Ishikawa (cell line): ENCODE results near the gene LOXHD1.

Source experiments
- CEBPB ChIP-seq: IDR thresholded peaks from 2 replicates; pipeline ENCODE4 v1.6.1; 2012
- CREB1 ChIP-seq: IDR thresholded peaks from 2 replicates; pipeline ENCODE4 v1.6.1; 2012; ENCODE audit warnings: low read depth
- EGR1 ChIP-seq: IDR thresholded peaks from 2 replicates; pipeline ENCODE4 v1.6.1; 2012
- EP300 ChIP-seq: IDR thresholded peaks from 2 replicates; pipeline ENCODE4 v1.6.1; 2012; ENCODE audit warnings: borderline replicate concordance
- FOXM1 ChIP-seq: IDR thresholded peaks from 2 replicates; pipeline ENCODE4 v1.6.1; 2012; ENCODE audit warnings: low read depth, borderline replicate concordance
- MAX ChIP-seq: IDR thresholded peaks from 2 replicates; pipeline ENCODE4 v1.6.1; 2012
- NFIC ChIP-seq: IDR thresholded peaks from 2 replicates; pipeline ENCODE4 v1.6.1; 2012
- RAD21 ChIP-seq: IDR thresholded peaks from 2 replicates; pipeline ENCODE4 v1.6.1; 2012; ENCODE audit warnings: low read depth
- REST ChIP-seq: IDR thresholded peaks from 2 replicates; pipeline ENCODE4 v1.6.1; 2012; ENCODE audit warnings: low read depth, mild to moderate bottlenecking
- TAF1 ChIP-seq: IDR thresholded peaks from 2 replicates; pipeline ENCODE4 v1.6.1; 2012; ENCODE audit warnings: low read depth, mild to moderate bottlenecking
- TCF12 ChIP-seq: IDR thresholded peaks from 2 replicates; pipeline ENCODE4 v1.6.1; 2012; ENCODE audit warnings: low read depth
- TEAD4 ChIP-seq: IDR thresholded peaks from 2 replicates; pipeline ENCODE4 v1.6.1; 2012
- USF1 ChIP-seq: IDR thresholded peaks from 2 replicates; pipeline ENCODE4 v1.6.1; 2012
- YY1 ChIP-seq: IDR thresholded peaks from 2 replicates; pipeline ENCODE4 v1.6.1; 2012; ENCODE audit warnings: low read depth
- ZBTB7A ChIP-seq: IDR thresholded peaks from 2 replicates; pipeline ENCODE4 v1.6.1; 2012; ENCODE audit warnings: low read depth

The LOXHD1 gene

GRCh38 chr18:46555213-46555612, 101.8 kb downstream of the LOXHD1 start:
- no peak for TF ChIP-seq USF1
- TF ChIP-seq ZBTB7A = no peak
- no peak for TF ChIP-seq FOXM1
- no peak for TF ChIP-seq EGR1
- TF ChIP-seq TCF12 = no peak
- TF ChIP-seq YY1 = no peak
- TF ChIP-seq TAF1 = no peak
- no peak for TF ChIP-seq TEAD4
- TF ChIP-seq NFIC = no peak
- no peak for TF ChIP-seq CEBPB

- TF ChIP-seq YY1 = no peak
- TF ChIP-seq USF1 = no peak
- TF ChIP-seq EGR1 = no peak
- TF ChIP-seq TEAD4 = no peak
- no peak for TF ChIP-seq CREB1
Observed at GRCh38 chr18:46554406-46555080, 102.5 kb downstream of the LOXHD1 start.

GRCh38 chr18:46550609-46551008, 106.4 kb downstream of the LOXHD1 start:
- no peak for TF ChIP-seq TCF12

- TF ChIP-seq CEBPB (no peak), USF1 (no peak), MAX (no peak), TEAD4 (no peak), EGR1 (no peak), FOXM1 (no peak), NFIC (no peak), TCF12 (no peak), RAD21 (no peak), YY1 (no peak), TAF1 (no peak), CREB1 (no peak), EP300 (no peak), REST (no peak), ZBTB7A (no peak)
Observed at GRCh38 chr18:46547520-46547919, 109.5 kb downstream of the LOXHD1 start.

GRCh38 chr18:46546111-46546640, 110.8 kb downstream of the LOXHD1 start:
- TF ChIP-seq RAD21 (no peak), EGR1 (no peak), TEAD4 (no peak), CEBPB (no peak), FOXM1 (no peak), NFIC (no peak), REST (no peak), EP300 (no peak), MAX (no peak), TAF1 (no peak), CREB1 (no peak), YY1 (no peak), USF1 (no peak), TCF12 (no peak)
